ENCODE results near the gene SMCO1.

DNA sequence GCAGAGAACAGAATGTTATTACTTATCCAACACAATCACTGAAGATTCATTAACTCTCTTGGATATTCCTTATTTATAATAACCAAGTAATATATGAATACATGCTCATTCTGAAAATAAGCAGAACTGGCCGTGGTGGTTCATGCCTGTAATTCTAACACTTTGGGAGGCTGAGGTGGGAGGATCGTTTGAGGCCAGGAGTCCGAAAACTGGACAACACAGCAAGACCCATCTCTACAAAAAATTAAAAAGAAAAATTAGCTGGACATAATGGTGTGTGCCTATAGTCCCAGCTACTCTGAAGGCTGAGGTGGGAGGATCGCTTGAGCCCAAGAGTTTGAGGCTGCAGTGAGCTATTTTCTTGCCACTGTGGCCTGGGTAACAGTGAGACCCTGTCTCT lies 37.5 kb downstream of the SMCO1 start:
- TF ChIP-seq, protein P1, sequence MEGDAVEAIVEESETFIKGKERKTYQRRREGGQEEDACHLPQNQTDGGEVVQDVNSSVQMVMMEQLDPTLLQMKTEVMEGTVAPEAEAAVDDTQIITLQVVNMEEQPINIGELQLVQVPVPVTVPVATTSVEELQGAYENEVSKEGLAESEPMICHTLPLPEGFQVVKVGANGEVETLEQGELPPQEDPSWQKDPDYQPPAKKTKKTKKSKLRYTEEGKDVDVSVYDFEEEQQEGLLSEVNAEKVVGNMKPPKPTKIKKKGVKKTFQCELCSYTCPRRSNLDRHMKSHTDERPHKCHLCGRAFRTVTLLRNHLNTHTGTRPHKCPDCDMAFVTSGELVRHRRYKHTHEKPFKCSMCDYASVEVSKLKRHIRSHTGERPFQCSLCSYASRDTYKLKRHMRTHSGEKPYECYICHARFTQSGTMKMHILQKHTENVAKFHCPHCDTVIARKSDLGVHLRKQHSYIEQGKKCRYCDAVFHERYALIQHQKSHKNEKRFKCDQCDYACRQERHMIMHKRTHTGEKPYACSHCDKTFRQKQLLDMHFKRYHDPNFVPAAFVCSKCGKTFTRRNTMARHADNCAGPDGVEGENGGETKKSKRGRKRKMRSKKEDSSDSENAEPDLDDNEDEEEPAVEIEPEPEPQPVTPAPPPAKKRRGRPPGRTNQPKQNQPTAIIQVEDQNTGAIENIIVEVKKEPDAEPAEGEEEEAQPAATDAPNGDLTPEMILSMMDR (conservative IDR thresholded peaks at IDR 0.05; ENCODE audit: low read depth, low read length), result no peak
- TF ChIP-seq CEBPB (IDR thresholded peaks at IDR 0.05; ENCODE audit: low read depth, low read length) (no peak), POLR2A (IDR thresholded peaks at IDR 0.05; ENCODE audit: low read depth, low read length) (no peak), CHD1 (IDR thresholded peaks at IDR 0.05; ENCODE audit: low read depth, low read length) (no peak), RFX5 (IDR thresholded peaks at IDR 0.05; ENCODE audit: low read depth, low read length) (no peak), SMC3 (IDR thresholded peaks at IDR 0.05; ENCODE audit: low read depth, low read length) (no peak), RAD21 (IDR thresholded peaks at IDR 0.05; ENCODE audit: low read length) (no peak), MAFK (IDR thresholded peaks at IDR 0.05; ENCODE audit: low read depth, low read length) (no peak), FOS (IDR thresholded peaks at IDR 0.05; ENCODE audit: low read depth, low read length) (no peak)
- TF ChIP-seq, protein P2, sequence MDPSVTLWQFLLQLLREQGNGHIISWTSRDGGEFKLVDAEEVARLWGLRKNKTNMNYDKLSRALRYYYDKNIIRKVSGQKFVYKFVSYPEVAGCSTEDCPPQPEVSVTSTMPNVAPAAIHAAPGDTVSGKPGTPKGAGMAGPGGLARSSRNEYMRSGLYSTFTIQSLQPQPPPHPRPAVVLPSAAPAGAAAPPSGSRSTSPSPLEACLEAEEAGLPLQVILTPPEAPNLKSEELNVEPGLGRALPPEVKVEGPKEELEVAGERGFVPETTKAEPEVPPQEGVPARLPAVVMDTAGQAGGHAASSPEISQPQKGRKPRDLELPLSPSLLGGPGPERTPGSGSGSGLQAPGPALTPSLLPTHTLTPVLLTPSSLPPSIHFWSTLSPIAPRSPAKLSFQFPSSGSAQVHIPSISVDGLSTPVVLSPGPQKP (IDR thresholded peaks at IDR 0.05; ENCODE audit: borderline replicate concordance, low read depth, low read length), result no peak
- TF ChIP-seq, protein P3, sequence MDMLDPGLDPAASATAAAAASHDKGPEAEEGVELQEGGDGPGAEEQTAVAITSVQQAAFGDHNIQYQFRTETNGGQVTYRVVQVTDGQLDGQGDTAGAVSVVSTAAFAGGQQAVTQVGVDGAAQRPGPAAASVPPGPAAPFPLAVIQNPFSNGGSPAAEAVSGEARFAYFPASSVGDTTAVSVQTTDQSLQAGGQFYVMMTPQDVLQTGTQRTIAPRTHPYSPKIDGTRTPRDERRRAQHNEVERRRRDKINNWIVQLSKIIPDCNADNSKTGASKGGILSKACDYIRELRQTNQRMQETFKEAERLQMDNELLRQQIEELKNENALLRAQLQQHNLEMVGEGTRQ (IDR thresholded peaks at IDR 0.05; ENCODE audit: low read depth, low read length), result no peak
